ENCODE measurements around the gene SORL1.
"Not testable (repeated sequence)": the region's sequence is repeated elsewhere in the genome, so short reads cannot be mapped to it uniquely, and the experiment has no call there.

The SORL1 gene

GRCh38 chr11:121634273-121634672 is 182.2 kb downstream of the SORL1 start:
- no peak for DNase-seq

GRCh38 chr11:121634889-121635288 is 182.8 kb downstream of the SORL1 start:
- no peak for DNase-seq

DNA sequence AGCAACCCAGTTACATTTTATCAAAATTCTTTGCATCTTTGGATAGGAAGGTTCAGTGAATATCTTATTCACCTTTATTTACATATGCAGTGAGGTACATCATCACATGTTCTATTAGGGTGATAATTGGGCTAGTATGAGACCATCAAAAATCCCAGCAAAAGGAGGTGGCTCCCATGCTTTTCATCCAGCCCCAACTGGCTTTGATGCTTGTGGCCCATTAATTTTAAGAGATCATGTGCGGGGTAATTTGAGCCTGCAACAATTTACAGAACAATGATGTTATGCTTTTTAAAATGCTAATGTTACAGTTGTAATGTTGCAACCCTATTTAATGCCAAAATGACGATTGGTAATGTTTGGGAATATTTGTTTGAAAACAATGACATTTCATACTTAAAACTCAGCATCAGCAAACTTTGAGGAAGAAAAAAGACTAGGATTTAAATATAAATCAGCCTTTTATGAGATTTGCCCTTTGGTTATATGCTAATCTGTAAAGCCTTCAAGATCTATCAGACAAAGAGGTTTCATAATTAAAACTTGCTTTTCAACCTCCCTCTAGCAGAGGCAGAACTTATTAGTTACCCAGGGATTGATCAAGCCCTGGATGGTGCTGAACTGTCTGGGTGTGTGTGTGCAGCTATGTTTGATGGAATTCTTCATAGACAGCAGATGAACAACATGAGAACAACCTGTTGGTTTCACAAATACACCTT is 184.1 kb downstream of the SORL1 start:
- DNase-seq = peak; percentile 64

DNA sequence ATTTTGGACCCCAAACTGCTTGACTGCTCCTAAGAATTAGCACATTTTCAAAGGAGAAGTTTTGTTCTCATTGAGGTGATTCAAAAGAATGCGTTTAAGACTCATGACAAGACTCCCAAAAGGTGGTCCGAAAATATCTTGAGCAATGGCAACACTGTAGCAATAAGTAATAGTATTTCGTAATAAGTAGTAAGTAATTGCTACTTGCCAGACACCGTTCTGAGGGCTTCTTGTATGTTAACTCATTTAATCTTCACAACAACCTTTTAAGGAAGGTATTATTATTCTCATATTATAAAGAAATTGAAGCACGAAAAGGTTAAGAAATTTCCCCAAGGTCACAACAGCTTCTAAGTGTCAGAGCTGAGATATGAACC is 184.7 kb downstream of the SORL1 start:
- DNase-seq = no peak

DNA sequence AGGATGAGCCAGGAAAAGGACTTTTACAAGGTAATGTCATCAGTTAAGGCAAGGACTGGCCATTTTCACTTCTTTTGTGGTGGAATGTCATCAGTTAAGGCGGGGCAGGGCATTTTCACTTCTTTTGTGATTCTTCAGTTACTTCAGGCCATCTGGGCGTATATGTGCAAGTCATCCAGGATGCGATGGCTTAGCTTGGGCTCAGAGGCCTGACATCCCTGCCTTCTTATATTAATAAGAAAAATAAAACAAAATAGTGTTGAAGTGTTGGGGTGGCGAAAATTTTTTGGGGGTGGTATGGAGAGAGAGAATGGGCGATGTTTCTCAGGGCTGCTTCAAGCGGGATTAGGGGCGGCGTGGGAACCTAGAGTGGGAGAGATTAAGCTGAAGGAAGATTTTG is 185.5 kb downstream of the SORL1 start:
- DNase-seq = not testable (repeated sequence)

DNA sequence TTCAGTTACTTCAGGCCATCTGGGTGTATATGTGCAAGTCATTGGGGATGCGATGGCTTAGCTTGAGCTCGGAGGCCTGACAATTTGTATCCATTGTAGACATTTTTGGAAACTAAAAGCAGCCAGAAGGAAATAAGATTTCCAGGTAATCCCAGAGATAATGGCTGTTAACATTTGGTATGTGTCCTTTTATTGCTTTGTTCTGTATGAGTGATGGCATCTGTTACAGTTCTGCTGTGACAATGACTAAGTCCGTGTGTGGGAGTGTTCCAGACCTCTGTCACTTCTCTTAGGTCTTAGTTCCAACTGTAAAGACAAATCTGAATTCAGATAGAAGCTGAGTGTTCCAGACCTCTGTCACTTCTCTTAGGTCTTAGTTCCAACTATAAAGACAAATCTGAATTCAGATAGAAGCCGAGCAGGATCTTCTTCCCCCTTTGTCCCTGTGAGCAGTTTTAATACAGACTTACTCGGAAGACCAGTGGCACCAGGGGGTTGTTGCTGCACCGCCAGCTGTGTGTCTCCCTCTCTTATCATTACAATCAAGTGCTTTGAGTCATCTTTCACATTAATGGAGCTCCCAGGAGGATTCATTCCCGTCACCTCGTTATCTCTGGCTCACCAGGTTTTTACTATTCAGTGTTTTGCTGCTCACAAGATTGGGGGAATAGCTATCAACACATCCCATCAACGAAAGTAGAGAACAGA is 191.5 kb downstream of the SORL1 start:
- DNase-seq = no peak

DNA sequence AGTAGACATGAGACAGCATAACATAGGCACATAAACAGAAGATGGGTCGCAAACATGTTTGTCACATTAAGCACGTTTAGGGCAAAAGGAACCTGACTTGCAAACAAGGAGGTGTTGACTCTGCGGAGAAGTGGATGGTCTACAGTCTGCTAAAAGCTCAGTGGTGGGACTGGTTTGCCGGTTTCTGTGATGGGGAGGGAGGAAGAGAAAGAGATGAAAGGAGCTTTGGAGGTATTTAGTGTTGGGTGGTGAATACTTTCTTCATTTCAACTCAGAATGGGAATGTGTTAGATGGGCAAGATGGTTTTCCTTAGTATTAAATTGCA is 192.0 kb downstream of the SORL1 start:
- DNase-seq = no peak

DNA sequence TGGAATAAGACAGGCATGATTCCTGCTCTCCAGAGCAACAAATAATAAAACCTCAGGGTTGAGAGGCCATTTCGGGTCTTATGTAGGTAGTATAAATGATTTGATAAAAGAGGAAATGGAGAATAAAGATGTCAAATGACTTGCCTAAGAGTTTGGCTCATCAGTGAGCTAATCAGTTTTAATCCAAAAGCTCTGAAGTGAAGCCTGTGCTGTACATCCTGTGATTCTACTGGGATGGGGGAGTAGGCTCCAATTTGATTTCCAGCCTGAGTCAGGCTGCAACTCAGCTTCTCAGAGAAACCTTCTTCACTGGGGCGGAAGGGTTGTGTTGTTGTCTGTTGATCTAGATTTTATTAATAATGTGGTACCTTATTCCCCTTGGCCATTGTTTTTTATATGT is 192.9 kb downstream of the SORL1 start:
- DNase-seq = no peak

DNA sequence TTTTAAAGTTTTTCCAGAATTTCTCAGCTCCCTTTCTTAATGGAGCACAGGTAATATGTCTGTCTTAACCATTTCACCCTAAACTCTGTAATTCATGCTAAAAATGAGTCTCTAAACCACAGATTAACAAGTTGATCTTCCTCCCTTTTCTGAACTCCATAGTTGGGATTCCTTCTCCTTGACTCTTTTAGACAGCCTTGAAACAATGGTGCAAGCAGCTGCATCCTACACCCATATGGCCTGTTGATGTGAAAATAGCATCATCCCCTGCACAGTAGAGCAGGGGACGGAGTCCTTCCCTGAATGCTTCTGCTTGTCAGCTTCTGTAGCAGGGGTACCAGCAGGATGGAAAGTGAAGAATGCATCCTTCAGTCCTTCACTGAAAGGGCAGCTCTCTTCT is 193.5 kb downstream of the SORL1 start:
- no peak for DNase-seq

- DNase-seq = no peak
Measured at GRCh38 chr11:121648306-121648705, 196.2 kb downstream of the SORL1 start.

GRCh38 chr11:121649798-121650197 is 197.7 kb downstream of the SORL1 start:
- DNase-seq = no peak

GRCh38 chr11:121650351-121651256 is 198.5 kb downstream of the SORL1 start:
- DNase-seq = no peak

DNA sequence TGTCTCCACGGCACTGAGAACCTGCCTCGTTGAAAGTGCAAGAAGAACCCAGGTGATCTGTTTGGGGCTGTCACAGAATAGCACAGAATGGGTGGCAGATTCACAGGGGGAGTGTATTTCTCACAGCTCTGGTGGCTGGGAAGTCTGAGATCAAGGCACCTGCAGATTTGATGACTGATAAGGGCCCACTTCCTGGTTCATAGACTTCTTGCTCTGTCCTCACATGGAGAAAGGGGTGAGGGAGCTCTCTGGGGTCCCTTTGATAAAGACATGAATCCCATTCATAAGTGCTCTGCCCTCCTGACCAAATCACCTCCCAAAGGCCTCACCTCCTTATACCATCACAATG is 199.1 kb downstream of the SORL1 start:
- DNase-seq = no peak

GRCh38 chr11:121652971-121653370 is 200.9 kb downstream of the SORL1 start:
- DNase-seq = peak; percentile 35

DNA sequence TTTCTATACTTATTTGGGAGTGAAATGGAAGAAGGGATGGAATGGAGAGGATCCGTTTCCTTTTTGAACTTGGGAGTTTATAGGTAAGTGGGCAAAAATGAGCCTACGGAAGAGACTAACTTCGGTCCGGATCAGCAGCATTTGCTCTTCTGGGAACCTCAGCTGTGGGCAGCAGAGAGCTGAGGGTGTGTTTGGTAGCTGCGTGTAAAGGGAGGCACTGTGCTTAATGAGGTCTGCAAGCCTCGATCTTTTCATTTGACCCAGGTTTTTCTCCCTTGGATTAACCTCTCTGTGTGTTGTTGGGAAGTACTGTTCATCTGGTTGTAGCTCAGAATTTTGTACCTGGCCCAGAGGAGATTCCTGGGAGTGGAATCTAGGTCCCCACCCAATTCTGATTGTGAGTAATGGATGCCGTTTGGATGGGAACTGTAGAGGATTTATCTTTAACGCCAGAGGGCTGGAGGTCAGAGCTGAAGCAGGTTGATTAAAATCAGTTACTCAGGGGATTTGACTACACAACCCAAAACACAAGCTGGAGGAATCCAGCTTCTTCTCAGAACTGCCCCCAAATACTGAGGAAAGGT is 202.2 kb downstream of the SORL1 start:
- DNase-seq = no peak

GRCh38 chr11:121654843-121655536 is 202.9 kb downstream of the SORL1 start:
- DNase-seq = no peak

- peak; percentile 91 for DNase-seq
Measured at GRCh38 chr11:121655537-121656327, 203.6 kb downstream of the SORL1 start.

DNA sequence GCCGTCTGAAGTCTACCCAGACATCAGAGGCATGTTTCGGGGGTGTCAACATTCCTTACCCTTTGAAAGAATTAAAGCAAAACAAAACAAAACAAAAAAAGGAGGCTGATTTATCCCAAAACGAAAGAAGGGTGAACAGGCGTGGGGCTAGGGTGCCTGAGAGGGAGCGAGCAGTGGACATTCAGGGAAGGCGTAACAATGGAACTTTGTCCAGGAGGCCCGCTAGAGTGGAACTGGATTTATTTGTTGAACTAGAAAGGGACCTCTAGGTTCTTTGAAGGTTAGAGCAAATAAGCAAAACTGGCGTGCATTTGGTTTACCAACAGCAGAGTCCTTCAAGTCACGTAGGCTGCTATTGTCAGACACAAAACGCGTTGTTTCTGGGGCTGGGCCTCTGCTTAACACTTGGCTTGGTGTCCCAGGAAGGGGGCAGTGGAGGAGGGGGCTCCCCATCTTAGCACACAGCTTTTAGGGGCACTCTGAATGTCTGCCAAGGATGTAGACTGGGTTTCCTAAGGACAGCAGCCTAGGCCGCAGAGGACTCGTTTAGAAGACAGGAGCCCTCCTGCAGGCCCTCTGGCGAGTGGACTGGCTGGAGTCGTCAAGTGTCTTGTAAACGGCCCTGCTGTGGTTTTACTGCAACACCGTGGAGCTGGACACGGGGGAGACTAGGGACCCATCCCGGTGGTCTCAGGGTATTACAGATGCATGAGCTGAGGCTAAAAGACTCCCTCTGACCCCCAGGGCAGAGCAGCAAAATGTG is 204.4 kb downstream of the SORL1 start:
- DNase-seq = no peak

DNA sequence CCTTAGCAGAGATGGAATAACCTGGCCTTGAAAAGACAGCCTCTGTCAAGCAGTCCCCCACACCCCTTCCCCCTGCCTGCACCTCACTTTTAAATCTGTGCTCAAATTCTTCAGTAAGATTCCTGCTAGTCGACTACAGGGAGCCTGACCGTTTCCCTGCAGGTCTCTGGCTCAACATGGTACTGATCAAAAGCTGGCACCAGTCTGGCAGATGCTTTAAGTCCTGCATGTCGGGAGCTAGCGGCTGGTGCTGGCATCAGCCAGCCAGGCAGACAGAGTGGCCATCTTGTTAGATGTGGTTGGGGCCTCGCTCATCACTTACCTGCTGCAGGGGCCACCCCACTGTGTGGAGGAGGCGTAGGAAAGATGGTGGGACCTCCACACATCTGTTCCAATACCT is 205.0 kb downstream of the SORL1 start:
- DNase-seq = no peak

DNA sequence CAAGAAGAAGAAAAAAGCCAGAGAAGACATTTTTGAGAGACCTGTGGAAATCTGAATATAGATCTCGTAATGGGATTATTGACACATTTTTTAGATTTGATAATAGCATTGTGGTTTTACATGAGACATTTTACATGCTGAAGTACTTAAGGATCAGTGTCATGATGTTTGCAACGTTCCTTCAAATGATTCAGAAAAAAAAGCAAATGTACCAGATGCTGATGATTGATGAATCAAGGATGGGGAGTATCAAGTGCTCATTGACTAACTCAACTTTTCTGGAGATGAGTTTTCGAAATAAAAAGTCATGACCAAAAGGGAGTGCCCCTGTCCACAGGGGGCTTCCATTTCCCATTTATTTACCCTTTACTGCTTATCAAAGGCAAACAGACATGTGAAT is 207.7 kb downstream of the SORL1 start:
- DNase-seq = no peak

- no peak for DNase-seq
Measured at GRCh38 chr11:121661880-121662486, 209.9 kb downstream of the SORL1 start.
